ENCODE results near the gene PLXNC1.

The PLXNC1 gene

GRCh38 chr12:94147991-94148738, at the start of gene PLXNC1:
TSS of gene PLXNC1 (plus strand) at chr12:94148577. CDS start at chr12:94148972, 395 bp downstream.
- Histone ChIP-seq H3K27me3 (ENCODE audit: insufficient read depth, low read length) (peaks cover 95% of the 10 kb centered on the region), H3K27ac (ENCODE audit: low read length) (no peak within 1 kb of the TSS), H3K9ac (ENCODE audit: low read depth, low read length) (no peak within 1 kb of the TSS; the same call in 1 of the 2 replicates), H3K4me3 (ENCODE audit: low read length) (peak within 1 kb of the TSS; percentile 67), H3K9me3 (ENCODE audit: insufficient read depth, low read depth, low read length) (no peaks in the 10 kb centered on the region), H3K4me1 (ENCODE audit: insufficient read depth, low read length) (peaks cover 12% of the 10 kb centered on the region; the same call in 1 of the 2 replicates), H3K36me3 (ENCODE audit: insufficient read depth, low read depth, low read length) (no peaks in the 10 kb centered on the region)

DNA sequence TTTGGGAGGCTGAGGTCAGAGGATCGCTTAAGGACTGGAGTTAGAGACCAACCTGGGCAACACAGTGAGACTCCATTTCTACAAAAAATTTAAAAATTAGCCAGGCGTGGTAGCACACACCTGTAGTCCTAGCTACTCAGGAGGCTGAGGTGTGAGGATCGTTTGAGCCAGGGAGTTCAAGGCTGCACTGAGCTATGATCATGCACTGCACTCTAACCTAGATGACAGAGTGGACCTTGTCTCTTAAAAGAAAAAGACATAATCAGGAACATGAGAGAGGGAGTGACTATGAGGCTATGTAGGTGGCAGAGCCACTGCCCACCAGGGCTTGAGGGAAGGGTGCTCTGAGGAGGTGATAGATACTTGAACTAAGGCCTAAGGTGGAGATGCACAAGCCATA, 49.2 kb upstream of the PLXNC1 start:
- no peak overlapping the region for H3K27ac ChIP-seq (ENCODE audit: low read length)
- H3K9ac ChIP-seq (ENCODE audit: low read depth, low read length): no peak overlapping the region
- no peak overlapping the region for H3K4me3 ChIP-seq (ENCODE audit: low read length)
- H3K27me3 ChIP-seq (ENCODE audit: insufficient read depth, low read length): peaks cover 19% of the 10 kb centered on the region
- no peaks in the 10 kb centered on the region for H3K36me3 ChIP-seq (ENCODE audit: insufficient read depth, low read depth, low read length)
- H3K4me1 ChIP-seq (ENCODE audit: insufficient read depth, low read length): no peaks in the 10 kb centered on the region; the same call in 1 of the 2 replicates
- H3K9me3 ChIP-seq (ENCODE audit: insufficient read depth, low read depth, low read length): no peaks in the 10 kb centered on the region

- Histone ChIP-seq H3K36me3 (ENCODE audit: insufficient read depth, low read depth, low read length) (no peaks in the 10 kb centered on the region), H3K9ac (ENCODE audit: low read depth, low read length) (no peak overlapping the region), H3K4me3 (ENCODE audit: low read length) (no peak overlapping the region), H3K27me3 (ENCODE audit: insufficient read depth, low read length) (peaks cover 19% of the 10 kb centered on the region), H3K4me1 (ENCODE audit: insufficient read depth, low read length) (no peaks in the 10 kb centered on the region; the same call in 1 of the 2 replicates), H3K9me3 (ENCODE audit: insufficient read depth, low read depth, low read length) (no peaks in the 10 kb centered on the region), H3K27ac (ENCODE audit: low read length) (no peak overlapping the region)
Measured at GRCh38 chr12:94099632-94100031, 48.7 kb upstream of the PLXNC1 start.

DNA sequence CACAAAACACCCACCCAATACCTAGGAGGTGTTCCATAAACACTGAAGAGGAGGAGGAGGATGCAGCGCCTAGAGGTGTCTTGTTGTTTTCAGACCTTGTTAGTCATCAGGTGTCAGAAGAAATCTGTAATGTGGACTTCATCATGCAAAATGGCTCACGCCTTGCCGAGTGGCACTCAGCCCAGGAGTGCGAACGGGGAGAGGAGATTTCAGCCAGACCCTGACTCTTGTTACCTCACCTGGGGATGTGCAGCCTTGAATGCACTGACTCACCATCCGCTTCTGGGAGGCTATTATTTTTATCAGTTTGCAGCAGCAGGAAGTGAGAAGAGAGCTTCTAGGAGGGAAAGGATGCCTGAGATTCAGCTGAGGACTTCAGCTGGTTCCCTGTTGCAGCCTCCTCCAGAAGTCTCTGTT, 48.2 kb upstream of the PLXNC1 start:
- H3K4me3 ChIP-seq (ENCODE audit: low read length): no peak overlapping the region
- H3K9ac ChIP-seq (ENCODE audit: low read depth, low read length): no peak overlapping the region

GRCh38 chr12:94100990-94101737, 47.2 kb upstream of the PLXNC1 start:
- H3K36me3 ChIP-seq (ENCODE audit: insufficient read depth, low read depth, low read length): no peaks in the 10 kb centered on the region
- H3K4me1 ChIP-seq (ENCODE audit: insufficient read depth, low read length): no peaks in the 10 kb centered on the region; the same call in 1 of the 2 replicates
- H3K9ac ChIP-seq (ENCODE audit: low read depth, low read length): peak overlapping the region; percentile 61; the same call in 1 of the 2 replicates
- H3K27me3 ChIP-seq (ENCODE audit: insufficient read depth, low read length): peaks cover 19% of the 10 kb centered on the region
- H3K4me3 ChIP-seq (ENCODE audit: low read length): peak overlapping the region; percentile 70
- H3K27ac ChIP-seq (ENCODE audit: low read length): no peak overlapping the region
- no peaks in the 10 kb centered on the region for H3K9me3 ChIP-seq (ENCODE audit: insufficient read depth, low read depth, low read length)

More for the DNA sequence above, 48.2 kb upstream of the PLXNC1 start:
- no peaks in the 10 kb centered on the region for H3K9me3 ChIP-seq (ENCODE audit: insufficient read depth, low read depth, low read length)
- no peaks in the 10 kb centered on the region; the same call in 1 of the 2 replicates for H3K4me1 ChIP-seq (ENCODE audit: insufficient read depth, low read length)
- no peak overlapping the region for H3K27ac ChIP-seq (ENCODE audit: low read length)
- H3K27me3 ChIP-seq (ENCODE audit: insufficient read depth, low read length): peaks cover 19% of the 10 kb centered on the region
- H3K36me3 ChIP-seq (ENCODE audit: insufficient read depth, low read depth, low read length): no peaks in the 10 kb centered on the region

DNA sequence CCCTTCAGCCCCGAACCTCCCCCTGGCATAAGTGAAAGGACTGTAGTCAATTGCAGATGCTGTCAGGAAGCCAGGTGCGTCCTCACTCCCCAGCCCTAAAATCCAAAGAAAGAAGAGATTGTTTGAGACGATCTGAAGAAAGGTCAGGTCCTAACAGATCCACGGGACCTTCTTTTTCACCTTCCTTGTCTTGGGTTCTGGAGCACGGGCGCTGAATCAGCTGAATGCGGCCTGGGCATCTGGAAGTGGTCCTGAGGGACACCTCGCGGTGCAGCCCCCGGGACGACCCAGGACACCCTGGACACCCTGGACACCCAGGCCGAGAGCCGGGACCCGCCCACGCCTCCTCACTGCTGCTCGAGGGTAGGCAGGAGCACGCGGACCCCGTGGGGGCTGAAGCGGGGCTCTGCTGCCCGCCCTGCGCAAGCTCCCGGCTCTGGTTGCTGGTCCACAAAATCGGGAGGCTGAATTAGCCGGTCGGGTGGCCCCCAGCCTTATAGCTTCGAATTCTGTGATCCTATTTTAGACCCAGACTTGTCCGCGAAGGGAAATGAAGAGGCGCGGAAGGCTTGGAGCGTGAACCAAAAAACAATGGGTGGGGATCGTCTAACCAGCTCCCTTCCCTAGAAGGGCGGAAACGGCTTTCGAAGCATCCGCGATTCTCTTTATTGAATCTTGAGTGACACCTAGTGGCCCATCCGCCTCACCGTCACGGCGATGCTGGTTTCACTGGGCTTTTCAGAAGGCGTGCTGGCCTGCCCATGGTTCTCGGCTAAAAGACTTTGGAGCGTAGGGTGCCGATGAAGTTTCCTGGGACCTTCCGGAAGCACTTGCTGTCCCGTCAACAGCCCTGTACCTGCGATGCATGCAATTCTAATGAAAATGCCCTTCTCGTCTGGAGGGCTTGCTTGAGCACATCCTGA, 46.4 kb upstream of the PLXNC1 start:
- Histone ChIP-seq H3K27ac (ENCODE audit: low read length) (no peak overlapping the region), H3K4me1 (ENCODE audit: insufficient read depth, low read length) (no peaks in the 10 kb centered on the region; the same call in 1 of the 2 replicates), H3K4me3 (ENCODE audit: low read length) (peak overlapping the region; percentile 70), H3K9ac (ENCODE audit: low read depth, low read length) (peak overlapping the region; percentile 61; the same call in 1 of the 2 replicates), H3K9me3 (ENCODE audit: insufficient read depth, low read depth, low read length) (no peaks in the 10 kb centered on the region), H3K27me3 (ENCODE audit: insufficient read depth, low read length) (peaks cover 19% of the 10 kb centered on the region), H3K36me3 (ENCODE audit: insufficient read depth, low read depth, low read length) (no peaks in the 10 kb centered on the region)

GRCh38 chr12:94103986-94104385, 44.4 kb upstream of the PLXNC1 start:
- no peaks in the 10 kb centered on the region; the same call in 1 of the 2 replicates for H3K9me3 ChIP-seq (ENCODE audit: insufficient read depth, low read depth, low read length)
- H3K4me3 ChIP-seq (ENCODE audit: low read length): no peak overlapping the region
- peaks cover 2% of the 10 kb centered on the region; the same call in 1 of the 2 replicates for H3K4me1 ChIP-seq (ENCODE audit: insufficient read depth, low read length)
- no peak overlapping the region for H3K27ac ChIP-seq (ENCODE audit: low read length)
- no peaks in the 10 kb centered on the region for H3K36me3 ChIP-seq (ENCODE audit: insufficient read depth, low read depth, low read length)
- H3K9ac ChIP-seq (ENCODE audit: low read depth, low read length): no peak overlapping the region
- peaks cover 19% of the 10 kb centered on the region for H3K27me3 ChIP-seq (ENCODE audit: insufficient read depth, low read length)

- no peak overlapping the region for H3K9ac ChIP-seq (ENCODE audit: low read depth, low read length)
- no peaks in the 10 kb centered on the region for H3K36me3 ChIP-seq (ENCODE audit: insufficient read depth, low read depth, low read length)
- H3K4me1 ChIP-seq (ENCODE audit: insufficient read depth, low read length): peaks cover 2% of the 10 kb centered on the region; the same call in 1 of the 2 replicates
- H3K9me3 ChIP-seq (ENCODE audit: insufficient read depth, low read depth, low read length): no peaks in the 10 kb centered on the region; the same call in 1 of the 2 replicates
- peaks cover 10% of the 10 kb centered on the region; the same call in 1 of the 2 replicates for H3K27me3 ChIP-seq (ENCODE audit: insufficient read depth, low read length)
- H3K27ac ChIP-seq (ENCODE audit: low read length): no peak overlapping the region
- no peak overlapping the region for H3K4me3 ChIP-seq (ENCODE audit: low read length)
Measured at GRCh38 chr12:94107910-94108309, 40.5 kb upstream of the PLXNC1 start.

GRCh38 chr12:94109160-94109559, 39.2 kb upstream of the PLXNC1 start:
- H3K36me3 ChIP-seq (ENCODE audit: insufficient read depth, low read depth, low read length): no peaks in the 10 kb centered on the region
- H3K4me1 ChIP-seq (ENCODE audit: insufficient read depth, low read length): peaks cover 2% of the 10 kb centered on the region; the same call in 1 of the 2 replicates
- no peak overlapping the region for H3K27ac ChIP-seq (ENCODE audit: low read length)
- H3K9ac ChIP-seq (ENCODE audit: low read depth, low read length): no peak overlapping the region
- no peaks in the 10 kb centered on the region; the same call in 1 of the 2 replicates for H3K9me3 ChIP-seq (ENCODE audit: insufficient read depth, low read depth, low read length)
- H3K4me3 ChIP-seq (ENCODE audit: low read length): no peak overlapping the region
- no peaks in the 10 kb centered on the region for H3K27me3 ChIP-seq (ENCODE audit: insufficient read depth, low read length)

GRCh38 chr12:94110258-94110657, 38.1 kb upstream of the PLXNC1 start:
- H3K27ac ChIP-seq (ENCODE audit: low read length): no peak overlapping the region
- H3K36me3 ChIP-seq (ENCODE audit: insufficient read depth, low read depth, low read length): no peaks in the 10 kb centered on the region
- H3K9me3 ChIP-seq (ENCODE audit: insufficient read depth, low read depth, low read length): no peaks in the 10 kb centered on the region; the same call in 1 of the 2 replicates
- H3K4me3 ChIP-seq (ENCODE audit: low read length): no peak overlapping the region
- no peak overlapping the region for H3K9ac ChIP-seq (ENCODE audit: low read depth, low read length)
- H3K4me1 ChIP-seq (ENCODE audit: insufficient read depth, low read length): peaks cover 8% of the 10 kb centered on the region; the same call in 1 of the 2 replicates
- no peaks in the 10 kb centered on the region for H3K27me3 ChIP-seq (ENCODE audit: insufficient read depth, low read length)

GRCh38 chr12:94111302-94111701, 37.1 kb upstream of the PLXNC1 start:
- peaks cover 8% of the 10 kb centered on the region; the same call in 1 of the 2 replicates for H3K4me1 ChIP-seq (ENCODE audit: insufficient read depth, low read length)
- H3K9ac ChIP-seq (ENCODE audit: low read depth, low read length): no peak overlapping the region
- no peaks in the 10 kb centered on the region; the same call in 1 of the 2 replicates for H3K9me3 ChIP-seq (ENCODE audit: insufficient read depth, low read depth, low read length)
- no peaks in the 10 kb centered on the region for H3K27me3 ChIP-seq (ENCODE audit: insufficient read depth, low read length)
- H3K36me3 ChIP-seq (ENCODE audit: insufficient read depth, low read depth, low read length): no peaks in the 10 kb centered on the region
- H3K27ac ChIP-seq (ENCODE audit: low read length): no peak overlapping the region
- no peak overlapping the region for H3K4me3 ChIP-seq (ENCODE audit: low read length)
